Tibial artery (tissue), 4 donors: Measurements from ENCODE around the gene ANKLE2.
"Not testable (repeated sequence)": the region's sequence is repeated elsewhere in the genome, so short reads cannot be mapped to it uniquely, and the experiment has no call there.

Experiments
- DNase-seq, 2 donors: peaks; one replicate each; pipeline ENCODE4 v3.0.0-alpha.2; 2019
- H3K27ac ChIP-seq, 2 donors: fragments of 200-600 bp; sonication (generic) in 1 of 2; 1 replicate in 1 of 2; 2 replicates in 1 of 2; pipeline ENCODE4 v1.5.1; 2018 to 2019; ENCODE audit warnings: mild to moderate bottlenecking in 1 of 2
- H3K27me3 ChIP-seq, 2 donors: fragments of 200-600 bp; sonication (generic) in 1 of 2; one replicate each; pipeline versions ENCODE4 v1.5.1 to v1.6.0; 2016 to 2019
- H3K36me3 ChIP-seq, 3 donors: fragments of 200-600 bp; sonication (generic) in 2 of 3; one replicate each; pipeline ENCODE4 v1.5.1; 2016 to 2019; ENCODE audit warnings: mild to moderate bottlenecking in 2 of 3
- H3K4me1 ChIP-seq, 4 donors: fragments of 200-600 bp; sonication (generic) in 2 of 4; 1 replicate in 3 of 4; 2 replicates in 1 of 4; pipeline ENCODE4 v1.5.1; 2016 to 2019
- H3K4me3 ChIP-seq, 2 donors: fragments of 200-600 bp; sonication (generic) in 1 of 2; 1 replicate in 1 of 2; 2 replicates in 1 of 2; pipeline ENCODE4 v1.5.1; 2018 to 2019; ENCODE audit warnings: mild to moderate bottlenecking in 2 of 2
- H3K9me3 ChIP-seq, 3 donors: fragments of 200-600 bp; sonication (generic) in 1 of 3; one replicate each; pipeline ENCODE4 v1.5.1; 2016 to 2019
- CTCF ChIP-seq, 2 experiments: fragments of 200-600 bp in 1 of 2; fragments of 450-650 bp in 1 of 2; IDR thresholded peaks; one replicate each; pipeline ENCODE4 v1.5.1; 2017 to 2019; ENCODE audit warnings: antibody characterized with exemption in 2 of 2, mild to moderate bottlenecking in 1 of 2, moderate library complexity in 1 of 2
- intact Hi-C: fragments of 100-400 bp; cut with DNase I; formaldehyde crosslinking; loops from one replicate; pipeline ENCODE4 v1.15.0; 2023; ENCODE audit warnings: low total_unique reads

Gene ANKLE2

GRCh38 chr12:132764231-132764630, 2.6 kb upstream of the ANKLE2 start:
- Histone ChIP-seq H3K4me3 (no peak overlapping the region), H3K27ac (no peak overlapping the region), H3K9me3 (no peaks in the 10 kb centered on the region), H3K4me1 (peaks cover 0 to 25% (median 21%) of the 10 kb centered on the region in 4 donors), H3K36me3 (peaks cover 0 to under 1% (median 0%) of the 10 kb centered on the region in 3 donors), H3K27me3 (no peaks in the 10 kb centered on the region)
- DNase-seq, result no peak
- intact Hi-C loops, result loop anchor here (10.0 kb wide), 2 partner anchors 49 to 141 kb away; partner anchors contain the start of gene PGAM5
- TF ChIP-seq CTCF (IDR thresholded peaks at IDR 0.05), result no peak

GRCh38 chr12:132761921-132762583, 420 bp upstream of the ANKLE2 start:
- Histone ChIP-seq H3K9me3 (no peaks in the 10 kb centered on the region), H3K4me3 (peak overlapping the region; percentile 86 to 100), H3K36me3 (peaks cover 0 to 20% (median 0%) of the 10 kb centered on the region in 3 donors), H3K27ac (peak overlapping the region; percentile 93 to 99), H3K27me3 (no peaks in the 10 kb centered on the region), H3K4me1 (peaks cover 0 to 26% (median 21%) of the 10 kb centered on the region in 4 donors)
- intact Hi-C loops, result loop anchor here (10.0 kb wide), 2 partner anchors 47 to 143 kb away; partner anchors contain the start of gene PGAM5
- peak in 1 of 2 experiments; percentile 19 for TF ChIP-seq CTCF (IDR thresholded peaks at IDR 0.05)
- DNase-seq, result peak; percentile 73 to 89

GRCh38 chr12:132759359-132759758, 2.3 kb downstream of the ANKLE2 start:
- intact Hi-C loops, result no loop called here
- Histone ChIP-seq H3K4me3 (no peak overlapping the region), H3K27ac (no peak overlapping the region)

GRCh38 chr12:132758825-132759224, 2.8 kb downstream of the ANKLE2 start:
- intact Hi-C loops, H3K9me3 ChIP-seq, H3K27me3 ChIP-seq, DNase-seq, H3K4me3 ChIP-seq, H3K27ac ChIP-seq: not testable (repeated sequence)
- peaks cover 0 to 26% (median 21%) of the 10 kb centered on the region in 4 donors for H3K4me1 ChIP-seq
- H3K36me3 ChIP-seq, result peaks cover 19 to 53% (median 21%) of the 10 kb centered on the region in 3 donors

More at GRCh38 chr12:132759359-132759758, 2.3 kb downstream of the ANKLE2 start:
- DNase-seq, result no peak
- Histone ChIP-seq H3K27me3 (no peaks in the 10 kb centered on the region), H3K9me3 (no peaks in the 10 kb centered on the region), H3K36me3 (peaks cover 14 to 47% (median 16%) of the 10 kb centered on the region in 3 donors), H3K4me1 (peaks cover 0 to 26% (median 21%) of the 10 kb centered on the region in 4 donors)
- TF ChIP-seq CTCF (IDR thresholded peaks at IDR 0.05), result no peak

GRCh38 chr12:132754160-132754932, 7.3 kb downstream of the ANKLE2 start:
- no peak overlapping the region for H3K27ac ChIP-seq
- peaks cover 59 to 97% (median 64%) of the 10 kb centered on the region in 3 donors for H3K36me3 ChIP-seq
- H3K4me3 ChIP-seq, result no peak overlapping the region
- intact Hi-C loops, result no loop called here
- no peaks in the 10 kb centered on the region for H3K9me3 ChIP-seq
- TF ChIP-seq CTCF (IDR thresholded peaks at IDR 0.05), result no peak
- H3K27me3 ChIP-seq, result no peaks in the 10 kb centered on the region
- DNase-seq, result no peak
- H3K4me1 ChIP-seq, result peaks cover 0 to 2% (median 0%) of the 10 kb centered on the region in 4 donors

- peaks cover 66 to 98% (median 71%) of the 10 kb centered on the region in 3 donors for H3K36me3 ChIP-seq
- H3K27me3 ChIP-seq, result not testable (repeated sequence)
Observed at GRCh38 chr12:132753670-132754069, 8.0 kb downstream of the ANKLE2 start.

More at GRCh38 chr12:132753670-132754069, 8.0 kb downstream of the ANKLE2 start:
- H3K4me3 ChIP-seq, H3K4me1 ChIP-seq, H3K9me3 ChIP-seq, H3K27ac ChIP-seq, DNase-seq, intact Hi-C loops: not testable (repeated sequence)
